HepG2 (cell line): Measurements from ENCODE around the gene FGF1. TPM values are rescaled to one million over a fixed set of nuclear protein-coding genes. Genes with fewer than 3 reads are reported as not detected.
A peak's percentile ranks its signal among the peaks of the same experiment; 100 is the strongest.

Experiments
- FOXJ3 ChIP-seq: sonication (generic); formaldehyde crosslinking; IDR thresholded peaks from 2 replicates; pipeline ENCODE4 v1.4.0; 2020; ENCODE audit warnings: missing genetic modification reagents, mild to moderate bottlenecking, borderline replicate concordance
- HIVEP1 ChIP-seq: sonication (generic); formaldehyde crosslinking; IDR thresholded peaks from 2 replicates; pipeline ENCODE4 v1.4.0; 2020; ENCODE audit warnings: mild to moderate bottlenecking, missing genetic modification reagents
- MAFF ChIP-seq: IDR thresholded peaks from 2 replicates; pipeline ENCODE4 v1.6.1; 2011; ENCODE audit warnings: low read depth, low read length, improper control_type of control experiment
- NR3C1 ChIP-seq: sonication (generic); formaldehyde crosslinking; IDR thresholded peaks from 2 replicates; pipeline ENCODE4 v1.4.0; 2020; ENCODE audit warnings: missing genetic modification reagents
- PAXIP1 ChIP-seq: sonication (generic); formaldehyde crosslinking; conservative IDR thresholded peaks from 2 replicates; pipeline ENCODE4 v1.4.0; 2020; ENCODE audit warnings: mild to moderate bottlenecking, missing genetic modification reagents, moderate library complexity
- PLRG1 ChIP-seq: fragments of 450-650 bp; conservative IDR thresholded peaks from 2 replicates; pipeline ENCODE4 v1.6.1; 2016
- PPARG ChIP-seq: conservative IDR thresholded peaks from 2 replicates; pipeline ENCODE4 v1.6.1; 2016; ENCODE audit warnings: missing biosample characterization, missing genetic modification reagents
- ZNF136 ChIP-seq: sonication (generic); formaldehyde crosslinking; IDR thresholded peaks from 2 replicates; pipeline ENCODE4 v1.8.1; 2022; ENCODE audit warnings: low read depth, mild to moderate bottlenecking, moderate library complexity, missing genetic modification reagents
- ZNF207 ChIP-seq: fragments of 450-650 bp; IDR thresholded peaks from 2 replicates; pipeline ENCODE4 v1.6.1; 2016; ENCODE audit warnings: antibody characterized with exemption, borderline replicate concordance
- ZNF274 ChIP-seq: sonication (generic); formaldehyde crosslinking; IDR thresholded peaks from 2 replicates; pipeline ENCODE4 v1.5.1; 2020; ENCODE audit warnings: mild to moderate bottlenecking, missing genetic modification reagents
- ZNF292 ChIP-seq: sonication (generic); formaldehyde crosslinking; IDR thresholded peaks from 2 replicates; pipeline ENCODE4 v1.8.1; 2022; ENCODE audit warnings: mild to moderate bottlenecking, low read depth, missing genetic modification reagents, borderline replicate concordance
- ZNF333 ChIP-seq: sonication (generic); formaldehyde crosslinking; IDR thresholded peaks from 2 replicates; pipeline ENCODE4 v1.4.0; 2020; ENCODE audit warnings: mild to moderate bottlenecking, missing genetic modification reagents, borderline replicate concordance
- ZNF432 ChIP-seq: sonication (generic); formaldehyde crosslinking; IDR thresholded peaks from 2 replicates; pipeline ENCODE4 v1.5.0; 2020; ENCODE audit warnings: missing genetic modification reagents, mild to moderate bottlenecking, borderline replicate concordance
- ZNF687 ChIP-seq: sonication (generic); formaldehyde crosslinking; IDR thresholded peaks from 2 replicates; pipeline ENCODE4 v1.5.1; 2020; ENCODE audit warnings: mild to moderate bottlenecking, missing genetic modification reagents, moderate library complexity
- ZNF772 ChIP-seq: sonication (generic); formaldehyde crosslinking; IDR thresholded peaks from 2 replicates; pipeline ENCODE4 v1.5.0; 2020; ENCODE audit warnings: mild to moderate bottlenecking, missing genetic modification reagents
- ZSCAN9 ChIP-seq: IDR thresholded peaks from 2 replicates; pipeline ENCODE4 v1.6.1; 2016; ENCODE audit warnings: borderline replicate concordance
- polyA plus RNA-seq, 8 experiments: library from polyadenylated mRNA; depleted of rRNA in 3 of 8; stranded (reverse) in 7 of 8; unstranded in 1 of 8; fragments of >200 nt; fragmentation: Illumina TruSeq in 4 of 8; extraction: Trizol in 4 of 8; gene quantifications; 2 replicates each; pipeline versions ENCODE4 v1.2.1 to v1.2.3, GENCODE V29; 2011 to 2016; ENCODE audit warnings: low read depth in 4 of 8, missing spikeins in 1 of 8, mixed read lengths in 1 of 8; ENCODE audit not compliant: insufficient read depth in 1 of 8
- total RNA-seq, 5 experiments: library from RNA; depleted of rRNA; stranded (reverse); fragments of >200 nt; fragmentation: Illumina TruSeq; extraction: Trizol; gene quantifications; 2 replicates each; pipeline ENCODE4 v1.2.3, GENCODE V29; 2016; ENCODE audit warnings: low read depth in 1 of 5
- TF ChIP-seq, protein P1 (sequence below): fragments of 450-650 bp; IDR thresholded peaks from 2 replicates; pipeline ENCODE4 v1.6.1; 2016
- TF ChIP-seq, protein P2 (sequence below): sonication (generic); formaldehyde crosslinking; IDR thresholded peaks from 2 replicates; pipeline ENCODE4 v1.5.0; 2020; ENCODE audit warnings: mild to moderate bottlenecking, missing genetic modification reagents, moderate library complexity
- TF ChIP-seq, protein P3 (sequence below): IDR thresholded peaks from 2 replicates; pipeline ENCODE4 v1.6.1; 2012; ENCODE audit warnings: inconsistent platforms

Gene FGF1
- total and polyA plus RNA-seq, 2 of the 13 experiments (the other 11 are each of a cell fraction or from before 2014, with no cell fraction given) = not detected

DNA sequence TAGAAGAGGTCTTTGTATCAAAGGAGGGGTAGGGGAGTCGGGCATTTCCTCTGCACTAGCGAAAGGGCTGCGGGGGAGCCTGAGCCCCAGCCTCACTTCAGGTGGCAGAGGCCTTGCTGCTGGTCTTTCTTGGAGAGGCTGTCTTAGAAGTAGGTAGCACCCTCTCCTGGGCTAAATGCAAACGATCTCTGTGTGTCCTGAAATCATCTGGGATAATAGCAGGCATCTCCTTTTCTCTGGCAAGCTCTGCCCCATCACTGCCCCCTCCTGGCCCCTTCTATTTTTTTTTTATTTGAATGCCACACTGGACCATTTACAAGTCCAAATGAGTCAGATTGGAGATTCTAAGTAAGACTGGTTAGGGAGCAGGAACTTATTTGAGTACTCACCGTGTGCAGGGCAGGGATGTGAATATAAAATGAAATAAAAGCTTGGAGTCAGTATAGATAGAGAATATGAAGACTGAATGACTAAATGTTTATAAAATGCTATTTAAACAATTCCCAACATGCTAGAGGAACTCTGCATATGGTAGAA lies 137.1 kb downstream of the FGF1 start (continued):
- no peak for TF ChIP-seq FOXJ3 (CRISPR knock-in tag)
- TF ChIP-seq ZNF772 (CRISPR knock-in tag) = no peak
- no peak for TF ChIP-seq ZNF207
- no peak for TF ChIP-seq HIVEP1 (CRISPR knock-in tag)
- TF ChIP-seq PPARG = peak; percentile 42; the same call in 1 of the 2 replicates
- 0 out of 2 replicates have a peak, but pooled peaks have one; percentile 24 for TF ChIP-seq PAXIP1
- TF ChIP-seq, protein P1, sequence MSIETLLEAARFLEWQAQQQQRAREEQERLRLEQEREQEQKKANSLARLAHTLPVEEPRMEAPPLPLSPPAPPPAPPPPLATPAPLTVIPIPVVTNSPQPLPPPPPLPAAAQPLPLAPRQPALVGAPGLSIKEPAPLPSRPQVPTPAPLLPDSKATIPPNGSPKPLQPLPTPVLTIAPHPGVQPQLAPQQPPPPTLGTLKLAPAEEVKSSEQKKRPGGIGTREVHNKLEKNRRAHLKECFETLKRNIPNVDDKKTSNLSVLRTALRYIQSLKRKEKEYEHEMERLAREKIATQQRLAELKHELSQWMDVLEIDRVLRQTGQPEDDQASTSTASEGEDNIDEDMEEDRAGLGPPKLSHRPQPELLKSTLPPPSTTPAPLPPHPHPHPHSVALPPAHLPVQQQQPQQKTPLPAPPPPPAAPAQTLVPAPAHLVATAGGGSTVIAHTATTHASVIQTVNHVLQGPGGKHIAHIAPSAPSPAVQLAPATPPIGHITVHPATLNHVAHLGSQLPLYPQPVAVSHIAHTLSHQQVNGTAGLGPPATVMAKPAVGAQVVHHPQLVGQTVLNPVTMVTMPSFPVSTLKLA = no peak
- TF ChIP-seq, protein P2, sequence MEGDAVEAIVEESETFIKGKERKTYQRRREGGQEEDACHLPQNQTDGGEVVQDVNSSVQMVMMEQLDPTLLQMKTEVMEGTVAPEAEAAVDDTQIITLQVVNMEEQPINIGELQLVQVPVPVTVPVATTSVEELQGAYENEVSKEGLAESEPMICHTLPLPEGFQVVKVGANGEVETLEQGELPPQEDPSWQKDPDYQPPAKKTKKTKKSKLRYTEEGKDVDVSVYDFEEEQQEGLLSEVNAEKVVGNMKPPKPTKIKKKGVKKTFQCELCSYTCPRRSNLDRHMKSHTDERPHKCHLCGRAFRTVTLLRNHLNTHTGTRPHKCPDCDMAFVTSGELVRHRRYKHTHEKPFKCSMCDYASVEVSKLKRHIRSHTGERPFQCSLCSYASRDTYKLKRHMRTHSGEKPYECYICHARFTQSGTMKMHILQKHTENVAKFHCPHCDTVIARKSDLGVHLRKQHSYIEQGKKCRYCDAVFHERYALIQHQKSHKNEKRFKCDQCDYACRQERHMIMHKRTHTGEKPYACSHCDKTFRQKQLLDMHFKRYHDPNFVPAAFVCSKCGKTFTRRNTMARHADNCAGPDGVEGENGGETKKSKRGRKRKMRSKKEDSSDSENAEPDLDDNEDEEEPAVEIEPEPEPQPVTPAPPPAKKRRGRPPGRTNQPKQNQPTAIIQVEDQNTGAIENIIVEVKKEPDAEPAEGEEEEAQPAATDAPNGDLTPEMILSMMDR (CRISPR knock-in tag) = peak; percentile 91
- TF ChIP-seq ZNF292 (CRISPR knock-in tag) = no peak
- 0 out of 2 replicates have a peak, but pooled peaks have one; percentile 40 for TF ChIP-seq ZSCAN9
- no peak for TF ChIP-seq PLRG1
- TF ChIP-seq NR3C1 (CRISPR knock-in tag) = no peak
- peak; percentile 50; the same call in 1 of the 2 replicates for TF ChIP-seq ZNF136 (CRISPR knock-in tag)
- TF ChIP-seq ZNF333 (CRISPR knock-in tag) = no peak
- TF ChIP-seq ZNF274 (CRISPR knock-in tag) = no peak
- no peak for TF ChIP-seq MAFF
- peak; percentile 31; the same call in 1 of the 2 replicates for TF ChIP-seq ZNF687 (CRISPR knock-in tag)
- no peak for TF ChIP-seq ZNF432 (CRISPR knock-in tag)
- TF ChIP-seq, protein P3, sequence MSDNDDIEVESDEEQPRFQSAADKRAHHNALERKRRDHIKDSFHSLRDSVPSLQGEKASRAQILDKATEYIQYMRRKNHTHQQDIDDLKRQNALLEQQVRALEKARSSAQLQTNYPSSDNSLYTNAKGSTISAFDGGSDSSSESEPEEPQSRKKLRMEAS = no peak
